ENCODE data around the gene BNIP5.

The BNIP5 gene

GRCh38 chr6:36301085-36301658, 35.5 kb downstream of the BNIP5 start:
- DNase-seq (ENCODE audit: low read depth in 4 of 4, low spot score in 1 of 4) = no peak

GRCh38 chr6:36298027-36298426, 38.7 kb downstream of the BNIP5 start:
- no peak for DNase-seq (ENCODE audit: low read depth in 4 of 4, low spot score in 1 of 4)

- DNase-seq (ENCODE audit: low read depth in 4 of 4, low spot score in 1 of 4) = no peak
These were observed 39.2 kb downstream of the BNIP5 start for GRCh38 chr6:36297511-36297910.

GRCh38 chr6:36297051-36297450, 39.6 kb downstream of the BNIP5 start:
- no peak for DNase-seq (ENCODE audit: low read depth in 4 of 4, low spot score in 1 of 4)

GRCh38 chr6:36296240-36296639, 40.4 kb downstream of the BNIP5 start:
- no peak for DNase-seq (ENCODE audit: low read depth in 4 of 4, low spot score in 1 of 4)

GRCh38 chr6:36292170-36292569, 44.5 kb downstream of the BNIP5 start:
- no peak for DNase-seq (ENCODE audit: low read depth in 4 of 4, low spot score in 1 of 4)

- DNase-seq (ENCODE audit: low read depth in 4 of 4, low spot score in 1 of 4) = no peak
These were observed 45.7 kb downstream of the BNIP5 start for GRCh38 chr6:36290668-36291620.

- DNase-seq (ENCODE audit: low read depth in 4 of 4, low spot score in 1 of 4) = no peak
These were observed 47.3 kb downstream of the BNIP5 start for GRCh38 chr6:36289281-36289878.

GRCh38 chr6:36286858-36287257, 49.8 kb downstream of the BNIP5 start:
- no peak for DNase-seq (ENCODE audit: low read depth in 4 of 4, low spot score in 1 of 4)

GRCh38 chr6:36285797-36286196, 50.9 kb downstream of the BNIP5 start:
- no peak for DNase-seq (ENCODE audit: low read depth in 4 of 4, low spot score in 1 of 4)

- DNase-seq (ENCODE audit: low read depth in 4 of 4, low spot score in 1 of 4) = no peak
These were observed 51.5 kb downstream of the BNIP5 start for GRCh38 chr6:36285187-36285671.

GRCh38 chr6:36284359-36284758, 52.3 kb downstream of the BNIP5 start:
- DNase-seq (ENCODE audit: low read depth in 4 of 4, low spot score in 1 of 4) = no peak

- no peak for DNase-seq (ENCODE audit: low read depth in 4 of 4, low spot score in 1 of 4)
These were observed 53.1 kb downstream of the BNIP5 start for GRCh38 chr6:36283608-36284007.

GRCh38 chr6:36280983-36281382, 55.7 kb downstream of the BNIP5 start:
- DNase-seq (ENCODE audit: low read depth in 4 of 4, low spot score in 1 of 4) = no peak

GRCh38 chr6:36280467-36280866, 56.2 kb downstream of the BNIP5 start:
- DNase-seq (ENCODE audit: low read depth in 4 of 4, low spot score in 1 of 4) = no peak

- no peak for DNase-seq (ENCODE audit: low read depth in 4 of 4, low spot score in 1 of 4)
These were observed 58.7 kb downstream of the BNIP5 start for GRCh38 chr6:36277946-36278470.

- DNase-seq (ENCODE audit: low read depth in 4 of 4, low spot score in 1 of 4) = no peak
These were observed 59.8 kb downstream of the BNIP5 start for GRCh38 chr6:36276581-36277536.

GRCh38 chr6:36273802-36274514, 62.7 kb downstream of the BNIP5 start:
- no peak for DNase-seq (ENCODE audit: low read depth in 4 of 4, low spot score in 1 of 4)

GRCh38 chr6:36273067-36273466, 63.6 kb downstream of the BNIP5 start:
- no peak for DNase-seq (ENCODE audit: low read depth in 4 of 4, low spot score in 1 of 4)

- DNase-seq (ENCODE audit: low read depth in 4 of 4, low spot score in 1 of 4) = no peak
These were observed 64.5 kb downstream of the BNIP5 start for GRCh38 chr6:36272234-36272633.
